ENCODE measurements around the gene ZNF598.

Gene ZNF598

DNA sequence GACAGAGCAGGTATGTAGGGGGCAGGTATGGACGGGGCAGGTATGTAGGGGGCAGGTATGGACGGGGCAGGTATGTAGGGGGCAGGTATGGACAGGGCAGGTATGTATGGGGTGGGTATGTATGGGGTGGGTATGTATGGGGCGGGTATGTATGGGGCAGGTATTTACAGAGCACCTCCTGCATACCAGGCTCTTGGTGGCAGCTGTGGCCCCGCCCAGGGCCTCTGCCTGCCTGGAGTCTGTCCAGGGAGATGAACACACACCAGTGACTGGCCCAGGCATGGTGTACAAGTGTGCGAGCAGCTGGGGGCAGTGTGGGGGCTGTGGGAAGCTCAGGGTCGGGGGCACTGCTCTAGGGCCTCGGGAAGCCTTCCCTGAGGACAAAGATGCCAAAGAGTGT, 59.6 kb downstream of the ZNF598 start:
- no peak for DNase-seq

DNA sequence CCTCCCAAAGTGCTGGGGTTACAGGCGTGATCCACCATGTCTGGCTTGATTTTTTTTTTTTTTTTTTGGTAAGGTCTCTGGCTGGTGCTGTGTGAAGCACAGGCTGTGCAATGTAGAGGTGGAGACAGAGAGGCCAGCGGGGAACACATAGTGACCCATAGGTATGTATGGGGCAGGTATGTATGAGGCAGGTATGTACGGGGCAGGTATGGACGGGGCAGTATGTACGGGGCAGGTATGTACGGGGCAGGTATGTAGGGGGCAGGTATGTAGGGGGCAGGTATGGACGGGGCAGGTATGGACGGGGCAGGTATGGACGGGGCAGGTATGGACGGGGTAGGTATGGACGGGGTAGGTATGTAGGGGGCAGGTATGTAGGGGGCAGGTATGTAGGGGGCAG, 60.1 kb downstream of the ZNF598 start:
- DNase-seq = no peak

Measured in CD4-positive, alpha-beta T cell treated with Interleukin-17A for 1 hour (primary cell).